ENCODE data around the gene OR13C9. TPM values are rescaled to one million over a fixed set of nuclear protein-coding genes. Genes with fewer than 3 reads are reported as not detected.

The OR13C9 gene, protein sequence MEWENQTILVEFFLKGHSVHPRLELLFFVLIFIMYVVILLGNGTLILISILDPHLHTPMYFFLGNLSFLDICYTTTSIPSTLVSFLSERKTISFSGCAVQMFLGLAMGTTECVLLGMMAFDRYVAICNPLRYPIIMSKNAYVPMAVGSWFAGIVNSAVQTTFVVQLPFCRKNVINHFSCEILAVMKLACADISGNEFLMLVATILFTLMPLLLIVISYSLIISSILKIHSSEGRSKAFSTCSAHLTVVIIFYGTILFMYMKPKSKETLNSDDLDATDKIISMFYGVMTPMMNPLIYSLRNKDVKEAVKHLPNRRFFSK
- total RNA-seq = not detected in 2 replicates

DNA sequence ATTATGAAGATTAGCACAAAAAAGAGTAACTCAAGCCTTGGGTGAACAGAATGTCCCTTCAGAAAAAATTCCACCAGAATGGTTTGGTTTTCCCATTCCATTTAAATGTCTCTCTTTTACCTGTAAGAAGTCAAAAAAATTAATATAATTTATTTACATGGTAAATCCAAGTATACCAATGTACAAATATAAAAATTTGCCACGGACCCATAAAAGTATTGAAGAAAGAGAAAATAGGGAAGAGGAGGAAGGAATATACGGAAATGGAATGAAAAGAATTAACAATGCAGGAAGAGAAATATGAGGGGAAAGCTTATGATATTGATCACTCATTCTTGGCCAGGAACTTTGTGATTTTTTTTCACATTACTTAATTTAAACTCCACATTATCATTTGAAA, at the start of gene OR13C9:
OR13C9 (minus strand) TSS at position 101 of the 400 bp plus-strand sequence; CDS start at position 101, 0 bp downstream.

DNA sequence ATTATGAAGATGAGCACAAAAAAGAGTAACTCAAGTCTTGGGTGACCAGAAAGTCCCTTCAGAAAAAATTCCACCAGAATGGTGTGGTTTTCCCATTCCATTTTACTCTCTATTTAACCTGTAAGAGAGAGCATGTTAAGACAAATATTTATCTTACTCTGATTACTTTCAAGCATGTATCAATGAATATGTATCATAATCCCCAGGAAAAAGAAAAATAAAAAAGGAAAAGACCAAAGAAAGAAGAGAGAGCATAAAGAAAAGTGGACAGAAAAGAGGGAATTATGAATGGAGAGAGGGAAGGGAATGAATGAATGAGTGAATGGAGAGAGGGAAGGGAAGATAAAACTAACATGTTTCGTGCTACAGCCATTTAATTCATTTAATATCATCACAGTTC, 12.5 kb downstream of the OR13C9 start, which contains the start of gene OR13C2:
OR13C2 (minus strand) TSS at position 101 of the 400 bp plus-strand sequence; CDS start at position 101, 0 bp downstream.

DNA sequence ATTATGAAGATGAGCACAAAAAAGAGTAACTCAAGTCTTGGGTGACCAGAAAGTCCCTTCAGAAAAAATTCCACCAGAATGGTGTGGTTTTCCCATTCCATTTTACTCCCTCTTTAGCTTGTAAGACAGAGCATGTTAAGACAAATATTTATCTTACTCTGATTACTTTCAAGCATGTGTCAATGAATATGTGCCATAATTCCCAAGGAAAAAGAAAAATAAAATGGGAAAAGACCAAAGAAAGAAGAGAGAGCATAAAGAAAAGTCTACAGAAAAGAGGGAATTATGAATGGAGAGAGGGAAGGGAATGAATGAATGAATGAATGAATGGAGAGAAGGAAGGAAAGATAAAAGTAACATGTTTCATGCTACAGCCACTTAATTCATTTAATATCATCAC, 18.7 kb downstream of the OR13C9 start, which contains the start of gene OR13C5:
OR13C5 (minus strand) TSS at position 101 of the 400 bp plus-strand sequence; CDS start at position 101, 0 bp downstream.

DNA sequence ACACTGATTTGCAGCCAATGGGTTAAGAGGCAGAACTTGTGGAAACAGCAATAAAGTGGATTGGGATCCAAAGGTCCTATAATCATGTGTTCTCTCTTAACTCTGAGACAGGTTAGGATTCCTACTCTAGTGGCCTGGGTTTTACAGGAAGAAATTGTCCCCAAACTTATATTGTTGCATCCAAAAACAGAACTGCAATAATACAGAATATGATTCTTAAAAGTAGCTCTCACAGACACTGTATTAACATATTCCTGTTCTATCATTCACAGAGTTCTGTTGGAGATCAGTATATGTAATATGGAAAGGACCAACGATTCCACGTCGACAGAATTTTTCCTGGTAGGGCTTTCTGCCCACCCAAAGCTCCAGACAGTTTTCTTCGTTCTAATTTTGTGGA, 49.1 kb downstream of the OR13C9 start, which contains the start of gene OR13C8:
OR13C8 (plus strand) TSS at position 301 of the 400 bp plus-strand sequence; CDS start at position 301, 0 bp downstream.

Other genes with a start within 250 kb of the OR13C9 start
- gene OR13F1, start 113.9 kb downstream of the OR13C9 start, total RNA-seq = not detected in 2 replicates
- not detected in 2 replicates for gene OR13C4, start 91.0 kb downstream of the OR13C9 start, total RNA-seq
- not detected in 2 replicates for gene OR13C3, start 81.3 kb downstream of the OR13C9 start, total RNA-seq
- not detected in 2 replicates for gene OR13C8, start 49.0 kb downstream of the OR13C9 start, total RNA-seq
- gene OR13C5, start 18.8 kb downstream of the OR13C9 start, total RNA-seq = not detected in 2 replicates
- gene OR13C2, start 12.6 kb downstream of the OR13C9 start, total RNA-seq = not detected in 2 replicates
- not detected in 2 replicates for gene OR13D1, start 76.3 kb upstream of the OR13C9 start, total RNA-seq
- 29.8 and 46.9 TPM in 2 replicates for gene NIPSNAP3A, start 129.5 kb upstream of the OR13C9 start, total RNA-seq
- 0.94 and 0.99 TPM in 2 replicates for gene NIPSNAP3B, start 145.9 kb upstream of the OR13C9 start, total RNA-seq